ENCODE data around the gene CCDC88C.

Gene CCDC88C

DNA sequence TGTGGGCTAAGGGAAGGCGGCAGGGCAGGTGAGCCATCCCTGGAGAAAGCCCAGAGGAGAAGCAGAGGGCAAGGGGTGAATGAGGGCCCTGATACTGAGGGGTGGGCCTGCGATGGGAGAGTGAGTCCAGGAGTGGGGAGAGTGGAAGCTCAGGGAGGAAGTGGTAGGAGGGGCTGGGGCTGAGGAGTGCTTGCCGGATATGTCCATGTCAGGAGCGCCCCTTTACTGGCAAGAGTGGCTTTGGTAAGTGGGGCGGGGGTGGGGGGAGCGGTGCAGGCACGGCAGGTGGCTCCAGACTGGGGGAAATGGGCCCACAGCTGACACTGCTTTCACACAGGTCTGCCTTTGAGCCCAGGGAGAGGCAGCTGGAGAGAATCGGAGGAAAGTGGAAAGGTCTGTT is 86.8 kb downstream of the CCDC88C start:
- Histone ChIP-seq H3K9me3 (replicated peaks in 1 of 11) (no peaks in the 10 kb centered on the region), H3K4me1 (peaks cover 35 to 86% (median 77%) of the 10 kb centered on the region in 10 experiments), H3K36me3 (peaks cover 9 to 75% (median 51%) of the 10 kb centered on the region in 11 experiments; a peak in 20 of 22 replicates), H3K4me3 (peak overlapping the region in 1 of 10 experiments; percentile 24; a peak in 1 of 20 replicates), H3K4me2 (peak overlapping the region; percentile 47 to 85 (median 72)), H4K20me1 (peaks cover 0 to 54% (median 6%) of the 10 kb centered on the region in 11 experiments; a peak in 9 of 22 replicates), H3K27me3 (no peaks in the 10 kb centered on the region), H3K27ac (peak overlapping the region in 8 of 11 experiments; percentile 14 to 53 (median 34); a peak in 11 of 22 replicates), H3K9ac (peak overlapping the region in 8 of 11 experiments; percentile 3 to 50 (median 26); a peak in 10 of 22 replicates)
- no peak for TF ChIP-seq Cebpa-rat (IDR thresholded peaks at IDR 0.05)

DNA sequence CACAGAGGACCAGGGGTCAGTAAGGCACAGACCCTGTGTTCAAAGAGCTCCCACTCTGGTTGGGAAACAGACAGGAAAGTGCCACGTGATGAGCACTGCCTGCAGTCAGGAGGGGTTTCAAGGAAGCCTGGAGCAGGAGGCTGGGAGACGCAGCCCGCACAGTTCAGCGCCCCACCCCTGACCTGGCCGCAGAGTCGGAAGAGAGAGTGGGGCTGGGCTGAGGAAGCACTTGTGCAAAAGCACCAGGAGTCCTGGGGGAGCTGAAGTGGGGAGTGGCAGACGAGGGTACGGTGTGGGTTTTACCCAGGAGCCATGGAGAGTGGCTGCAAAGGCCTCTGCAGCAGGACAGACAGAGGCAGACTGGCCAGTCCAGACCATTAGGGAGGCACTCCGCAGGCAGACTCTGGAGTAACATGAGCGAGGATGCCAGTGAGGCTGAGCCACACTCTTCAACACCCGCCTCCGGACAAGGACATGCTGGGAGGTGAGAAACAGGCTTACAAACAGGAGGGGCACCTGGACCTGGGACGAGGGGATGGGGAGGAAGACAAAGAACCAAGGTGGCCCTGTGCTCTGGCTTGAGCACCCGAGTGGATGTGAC is 87.4 kb downstream of the CCDC88C start:
- H3K4me1 ChIP-seq = peaks cover 41 to 92% (median 83%) of the 10 kb centered on the region in 10 experiments
- H3K4me3 ChIP-seq = peak overlapping the region in 1 of 10 experiments; percentile 24; a peak in 1 of 20 replicates
- H3K27ac ChIP-seq = peak overlapping the region in 9 of 11 experiments; percentile 2 to 53 (median 21); a peak in 12 of 22 replicates
- peak overlapping the region in 5 of 11 experiments; percentile 5 to 50 (median 41); a peak in 9 of 22 replicates for H3K9ac ChIP-seq
- peaks cover 8 to 75% (median 50%) of the 10 kb centered on the region in 11 experiments; a peak in 19 of 22 replicates for H3K36me3 ChIP-seq
- no peaks in the 10 kb centered on the region for H3K27me3 ChIP-seq
- peak overlapping the region; percentile 47 to 85 (median 72) for H3K4me2 ChIP-seq
- TF ChIP-seq Cebpa-rat (IDR thresholded peaks at IDR 0.05) = no peak
- H4K20me1 ChIP-seq = peaks cover 0 to 51% (median under 1%) of the 10 kb centered on the region in 11 experiments; a peak in 9 of 22 replicates
- H3K9me3 ChIP-seq (replicated peaks in 1 of 11) = no peaks in the 10 kb centered on the region

DNA sequence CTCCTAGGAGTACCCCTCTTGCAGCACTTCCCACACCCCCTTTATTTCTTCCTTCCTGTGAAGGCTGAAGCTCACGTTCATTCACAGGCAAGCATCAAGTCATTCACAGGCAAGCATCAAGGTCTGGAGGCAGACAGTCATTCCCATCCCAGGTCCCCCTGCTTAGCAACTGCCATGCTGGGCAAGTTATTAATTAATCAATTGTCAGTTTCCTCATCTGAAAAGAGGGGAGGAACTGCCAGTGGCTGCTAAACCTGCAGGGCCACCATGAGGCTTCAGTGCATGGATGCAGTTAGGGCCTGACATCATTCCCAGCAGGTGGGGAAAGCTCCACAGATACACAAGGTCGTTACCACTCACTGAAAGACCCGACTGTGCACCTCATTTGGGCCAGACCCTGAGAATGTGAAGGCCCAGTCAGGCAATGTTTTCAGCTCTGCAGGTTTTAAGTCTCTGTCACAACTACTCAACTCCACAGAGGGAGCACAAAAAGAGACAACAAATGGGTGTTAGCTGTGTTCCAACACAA is 88.1 kb downstream of the CCDC88C start:
- Histone ChIP-seq H3K4me1 (peaks cover 47 to 97% (median 85%) of the 10 kb centered on the region in 10 experiments), H3K27me3 (no peaks in the 10 kb centered on the region), H3K4me3 (no peak overlapping the region), H3K36me3 (peaks cover 2 to 75% (median 50%) of the 10 kb centered on the region in 11 experiments; a peak in 20 of 22 replicates), H3K9ac (peak overlapping the region in 4 of 11 experiments; percentile 5 to 50 (median 44); a peak in 5 of 22 replicates), H3K9me3 (replicated peaks in 1 of 11) (no peaks in the 10 kb centered on the region), H3K4me2 (peak overlapping the region; percentile 47 to 85 (median 72)), H3K27ac (peak overlapping the region in 7 of 11 experiments; percentile 20 to 53 (median 46); a peak in 3 of 22 replicates), H4K20me1 (peaks cover 0 to 44% (median 0%) of the 10 kb centered on the region in 11 experiments; a peak in 9 of 22 replicates)
- no peak for TF ChIP-seq Cebpa-rat (IDR thresholded peaks at IDR 0.05)

DNA sequence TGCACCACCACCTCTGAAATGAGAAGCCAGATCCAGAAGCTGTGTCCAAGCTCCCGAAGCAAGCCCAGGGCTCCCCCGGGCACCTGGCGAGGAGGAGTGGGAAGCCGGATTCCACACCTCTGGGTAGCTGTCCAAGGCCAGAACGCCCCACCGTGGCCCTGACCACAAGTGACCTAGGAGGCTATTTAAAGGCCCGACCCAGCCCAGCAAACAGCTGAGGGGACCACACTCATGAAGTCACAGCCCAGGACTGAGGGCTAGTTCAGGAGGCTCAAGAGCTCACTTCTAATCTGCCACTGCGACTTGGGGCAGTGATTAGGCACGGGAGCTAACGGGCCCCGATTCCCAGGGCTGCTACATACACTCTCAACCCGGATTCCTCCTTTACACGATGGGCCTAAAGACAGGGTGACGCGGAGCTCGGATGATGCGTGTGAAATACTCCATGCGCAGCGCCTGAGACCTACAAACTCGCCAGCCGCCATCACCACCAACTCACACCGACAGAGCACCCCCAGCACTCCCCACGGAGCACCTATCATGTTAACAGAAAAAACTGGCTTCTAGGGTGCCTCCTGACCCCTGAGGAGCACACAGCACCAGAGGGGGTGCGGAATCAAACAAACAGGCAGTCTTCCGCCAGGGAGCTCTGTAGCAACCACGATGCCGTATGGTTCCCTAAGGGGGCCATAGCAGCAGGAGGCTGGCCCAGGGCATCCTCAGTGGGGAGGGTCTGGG is 89.1 kb downstream of the CCDC88C start:
- H3K9me3 ChIP-seq (replicated peaks in 1 of 11) = no peaks in the 10 kb centered on the region
- peak overlapping the region in 4 of 11 experiments; percentile 25 to 46 (median 30); a peak in 3 of 22 replicates for H3K9ac ChIP-seq
- TF ChIP-seq Cebpa-rat (IDR thresholded peaks at IDR 0.05) = no peak
- H3K36me3 ChIP-seq = peaks cover 0 to 67% (median 44%) of the 10 kb centered on the region in 11 experiments; a peak in 18 of 22 replicates
- H3K4me3 ChIP-seq = no peak overlapping the region
- H3K4me1 ChIP-seq = peaks cover 58 to 97% (median 85%) of the 10 kb centered on the region in 10 experiments
- H3K27me3 ChIP-seq = no peaks in the 10 kb centered on the region
- H3K27ac ChIP-seq = peak overlapping the region in 4 of 11 experiments; percentile 14 to 48 (median 31); a peak in 5 of 22 replicates
- H3K4me2 ChIP-seq = peak overlapping the region in 3 of 11 experiments; percentile 68 to 81 (median 72); a peak in 4 of 22 replicates
- peaks cover 0 to 43% (median 0%) of the 10 kb centered on the region in 11 experiments; a peak in 9 of 22 replicates for H4K20me1 ChIP-seq

DNA sequence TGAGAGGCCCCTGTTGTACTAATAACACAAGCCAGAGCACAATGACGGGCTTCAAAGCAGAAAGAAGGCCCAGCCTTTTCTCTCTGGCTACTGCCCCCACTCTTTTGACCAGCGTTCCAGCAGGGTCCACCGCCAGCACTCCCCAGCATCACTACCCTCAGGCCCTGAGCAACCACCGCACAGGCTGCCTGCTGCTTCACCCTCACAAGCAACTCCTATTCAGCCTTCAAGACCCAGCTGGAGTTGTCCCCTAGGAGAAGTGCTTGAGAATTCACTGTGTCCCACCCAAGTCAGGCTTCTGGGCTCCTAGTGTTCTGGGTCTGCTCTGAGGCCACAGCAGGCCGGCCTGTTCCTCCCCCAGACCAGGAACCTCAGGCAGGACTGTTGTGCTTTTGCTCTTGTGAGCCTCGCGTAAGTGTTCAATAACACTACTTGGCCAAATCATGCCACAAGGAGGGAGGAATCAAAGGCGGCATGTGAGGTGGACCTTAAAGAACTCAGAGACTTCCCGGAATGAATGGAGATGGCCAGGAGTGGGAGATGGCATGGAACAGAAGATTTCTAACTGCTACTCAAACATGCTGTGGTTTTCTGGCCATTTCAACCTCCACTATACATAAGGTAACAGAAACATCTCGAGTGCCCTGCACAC is 89.8 kb downstream of the CCDC88C start:
- Histone ChIP-seq H3K4me2 (peak overlapping the region in 1 of 11 experiments; percentile 0; a peak in 2 of 22 replicates), H3K36me3 (peaks cover 0 to 66% (median 43%) of the 10 kb centered on the region in 11 experiments; a peak in 19 of 22 replicates), H3K27me3 (no peaks in the 10 kb centered on the region), H3K4me3 (no peak overlapping the region), H4K20me1 (peaks cover 0 to 42% (median 0%) of the 10 kb centered on the region in 11 experiments; a peak in 9 of 22 replicates), H3K9me3 (replicated peaks in 1 of 11) (no peaks in the 10 kb centered on the region), H3K4me1 (peaks cover 58 to 97% (median 86%) of the 10 kb centered on the region in 10 experiments), H3K9ac (peak overlapping the region in 4 of 11 experiments; percentile 7 to 34 (median 21); a peak in 3 of 22 replicates), H3K27ac (peak overlapping the region in 6 of 11 experiments; percentile 9 to 89 (median 34); a peak in 7 of 22 replicates)
- TF ChIP-seq Cebpa-rat (IDR thresholded peaks at IDR 0.05) = no peak

DNA sequence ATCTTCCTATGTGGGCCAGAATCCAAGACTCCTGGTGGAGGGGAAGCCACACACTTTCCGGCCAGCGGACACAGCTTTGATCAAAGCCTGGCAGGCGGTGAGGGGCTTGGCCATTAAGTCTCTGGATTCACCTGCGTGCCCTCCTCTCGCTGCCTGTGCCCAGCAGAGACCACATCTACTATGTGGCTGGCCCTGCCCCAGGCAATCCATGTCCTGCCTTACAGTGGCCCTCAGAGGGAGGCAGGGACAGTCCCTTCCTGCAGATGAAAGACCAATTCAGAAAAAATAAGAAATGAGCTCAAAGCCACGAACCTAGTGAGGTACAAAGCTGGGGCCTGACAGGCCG is 90.4 kb downstream of the CCDC88C start:
- peaks cover 0 to 66% (median 42%) of the 10 kb centered on the region in 11 experiments; a peak in 19 of 22 replicates for H3K36me3 ChIP-seq
- H3K9me3 ChIP-seq (replicated peaks in 1 of 11) = no peaks in the 10 kb centered on the region
- H3K9ac ChIP-seq = peak overlapping the region in 3 of 11 experiments; percentile 7 to 34 (median 14); a peak in 3 of 22 replicates
- TF ChIP-seq Cebpa-rat (IDR thresholded peaks at IDR 0.05) = no peak
- peak overlapping the region in 1 of 11 experiments; percentile 0; a peak in 1 of 22 replicates for H3K4me2 ChIP-seq
- no peaks in the 10 kb centered on the region for H3K27me3 ChIP-seq
- peaks cover 0 to 37% (median 0%) of the 10 kb centered on the region in 11 experiments; a peak in 9 of 22 replicates for H4K20me1 ChIP-seq
- peak overlapping the region in 6 of 11 experiments; percentile 9 to 89 (median 34); a peak in 7 of 22 replicates for H3K27ac ChIP-seq
- no peak overlapping the region for H3K4me3 ChIP-seq
- peaks cover 53 to 97% (median 86%) of the 10 kb centered on the region in 10 experiments for H3K4me1 ChIP-seq

DNA sequence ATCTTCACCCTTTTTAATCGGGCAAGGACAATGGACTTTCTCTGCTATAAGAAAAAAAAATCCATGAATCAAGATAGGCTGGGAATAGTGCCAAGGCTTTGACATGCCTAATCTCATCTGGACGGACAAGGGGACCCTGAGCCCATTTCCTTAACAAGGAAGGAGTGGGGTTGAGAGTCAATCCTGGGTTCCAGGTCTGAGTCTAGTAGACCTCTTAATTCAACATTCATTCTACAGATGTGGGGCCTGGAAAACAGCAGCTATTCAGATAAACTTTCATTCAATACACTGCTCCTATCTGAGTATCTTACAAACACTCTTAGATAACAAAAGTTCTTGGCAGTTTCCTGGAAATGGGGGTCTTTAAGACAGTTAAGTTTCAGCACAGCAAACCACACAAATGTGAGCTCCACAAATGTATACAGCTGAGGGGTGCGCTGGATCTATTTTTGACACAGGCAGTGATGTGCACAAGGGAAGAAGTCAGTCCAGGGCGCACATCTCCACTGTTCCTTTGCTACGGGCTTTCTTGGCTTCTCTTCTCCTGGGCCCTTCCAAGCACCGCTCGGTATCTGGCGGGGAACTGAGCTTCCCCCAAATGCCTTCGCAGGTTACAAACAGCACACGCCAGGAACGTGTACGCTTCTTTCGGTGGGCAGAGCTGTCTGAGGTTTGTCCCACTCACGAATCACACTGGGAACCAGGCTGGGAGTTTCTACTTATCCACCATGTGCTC is 90.9 kb downstream of the CCDC88C start:
- H3K4me2 ChIP-seq = peak overlapping the region in 1 of 11 experiments; percentile 93; a peak in 1 of 22 replicates
- peak overlapping the region in 2 of 11 experiments; percentile 14 to 80; a peak in 2 of 22 replicates for H3K9ac ChIP-seq
- peaks cover 47 to 96% (median 86%) of the 10 kb centered on the region in 10 experiments for H3K4me1 ChIP-seq
- H3K36me3 ChIP-seq = peaks cover 0 to 71% (median 48%) of the 10 kb centered on the region in 11 experiments; a peak in 19 of 22 replicates
- H3K27ac ChIP-seq = peak overlapping the region in 5 of 11 experiments; percentile 9 to 89 (median 48); a peak in 6 of 22 replicates
- no peaks in the 10 kb centered on the region for H3K27me3 ChIP-seq
- H4K20me1 ChIP-seq = peaks cover 0 to 31% (median 0%) of the 10 kb centered on the region in 11 experiments; a peak in 7 of 22 replicates
- no peak overlapping the region for H3K4me3 ChIP-seq
- no peaks in the 10 kb centered on the region for H3K9me3 ChIP-seq (replicated peaks in 1 of 11)
- TF ChIP-seq Cebpa-rat (IDR thresholded peaks at IDR 0.05) = no peak

All from BLaER1 treated with 17β-estradiol and CSF1 and Interleukin-3, amounts not matched to agents 10 nM and 100 nM (cell line).